ENCODE data around the gene GSTT4.
"Not testable (repeated sequence)": the region's sequence is repeated elsewhere in the genome, so short reads cannot be mapped to it uniquely, and the experiment has no call there.

DNA sequence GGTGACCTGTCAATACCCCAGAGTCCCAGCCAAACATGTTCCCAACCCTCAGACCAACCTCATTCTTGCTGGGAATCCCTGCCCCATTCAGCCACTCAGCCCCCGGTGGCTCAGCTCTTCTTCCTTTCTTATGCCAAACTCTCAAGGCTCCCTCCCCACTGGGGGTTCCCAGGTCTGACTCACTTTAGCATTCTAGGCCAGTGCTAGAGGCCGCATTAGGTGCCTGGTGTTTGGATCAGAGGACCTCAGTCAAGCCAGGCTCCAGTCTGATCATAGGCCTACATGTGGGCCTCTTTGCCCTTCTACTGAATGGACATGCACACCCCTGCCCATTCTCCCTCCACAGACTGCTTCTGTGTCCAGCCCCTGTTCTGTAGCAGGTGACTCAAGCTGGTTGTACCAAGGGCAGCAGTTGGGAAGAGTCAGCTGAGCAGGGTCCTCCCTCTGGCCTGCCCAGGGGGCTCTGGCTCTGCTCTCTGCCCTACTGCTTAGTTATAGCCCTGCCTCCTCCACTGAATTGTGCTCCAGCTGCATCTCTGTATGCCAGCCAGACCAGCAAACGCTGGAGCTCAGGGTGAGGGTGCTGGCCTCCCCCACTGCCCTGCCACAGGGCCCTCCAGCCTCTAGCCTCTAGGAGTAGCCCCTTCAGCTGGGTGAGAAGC, 15.5 kb downstream of the GSTT4 start:
- not testable (repeated sequence) for TF ChIP-seq POLR2A, EP300, POLR2AphosphoS5 (IDR thresholded peaks at IDR 0.05)
- TF ChIP-seq, protein P1, sequence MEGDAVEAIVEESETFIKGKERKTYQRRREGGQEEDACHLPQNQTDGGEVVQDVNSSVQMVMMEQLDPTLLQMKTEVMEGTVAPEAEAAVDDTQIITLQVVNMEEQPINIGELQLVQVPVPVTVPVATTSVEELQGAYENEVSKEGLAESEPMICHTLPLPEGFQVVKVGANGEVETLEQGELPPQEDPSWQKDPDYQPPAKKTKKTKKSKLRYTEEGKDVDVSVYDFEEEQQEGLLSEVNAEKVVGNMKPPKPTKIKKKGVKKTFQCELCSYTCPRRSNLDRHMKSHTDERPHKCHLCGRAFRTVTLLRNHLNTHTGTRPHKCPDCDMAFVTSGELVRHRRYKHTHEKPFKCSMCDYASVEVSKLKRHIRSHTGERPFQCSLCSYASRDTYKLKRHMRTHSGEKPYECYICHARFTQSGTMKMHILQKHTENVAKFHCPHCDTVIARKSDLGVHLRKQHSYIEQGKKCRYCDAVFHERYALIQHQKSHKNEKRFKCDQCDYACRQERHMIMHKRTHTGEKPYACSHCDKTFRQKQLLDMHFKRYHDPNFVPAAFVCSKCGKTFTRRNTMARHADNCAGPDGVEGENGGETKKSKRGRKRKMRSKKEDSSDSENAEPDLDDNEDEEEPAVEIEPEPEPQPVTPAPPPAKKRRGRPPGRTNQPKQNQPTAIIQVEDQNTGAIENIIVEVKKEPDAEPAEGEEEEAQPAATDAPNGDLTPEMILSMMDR (IDR thresholded peaks at IDR 0.05) = not testable (repeated sequence)

Data from suprapubic skin (tissue), 4 donors.